GM18951 (cell line): ENCODE data around the gene PCYT1B.
"Not testable (repeated sequence)": the region's sequence is repeated elsewhere in the genome, so short reads cannot be mapped to it uniquely, and the experiment has no call there.

Source experiments
- POLR2A ChIP-seq: IDR thresholded peaks from 4 replicates; pipeline ENCODE4 v1.6.1; 2011; ENCODE audit warnings: mild to moderate bottlenecking; ENCODE audit not compliant: insufficient read length, insufficient read depth; ENCODE audit errors: extremely low read depth
- in situ Hi-C: fragments of 300-500 bp; cut with MboI; formaldehyde crosslinking; loops from one replicate; pipeline ENCODE4 v1.12.0; 2022; ENCODE audit warnings: low sequenced_read_pairs, mixed read lengths, inconsistent platforms; ENCODE audit not compliant: unreplicated experiment

The PCYT1B gene

DNA sequence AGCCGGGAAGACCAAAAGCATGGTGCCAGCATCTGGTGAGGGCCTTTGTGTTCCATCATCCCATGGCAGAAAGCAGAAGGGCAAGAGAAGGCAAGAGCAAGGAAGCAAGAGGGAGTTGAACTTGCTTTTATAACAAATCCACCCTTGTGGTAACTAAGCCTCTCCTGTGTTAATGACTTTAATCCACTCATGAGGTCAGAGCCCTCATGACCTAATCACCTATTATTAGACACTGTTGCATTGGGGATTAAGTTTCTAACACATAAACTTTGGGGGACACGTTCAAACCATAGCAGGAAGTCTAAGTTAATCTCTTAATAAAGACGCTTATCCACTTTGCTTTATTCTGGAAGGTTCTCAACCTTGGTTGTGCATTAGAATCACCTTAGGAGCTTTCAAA, 12.5 kb upstream of the PCYT1B start:
- TF ChIP-seq POLR2A, result no peak
- in situ Hi-C loops, result no loop called here

GRCh38 chrX:24659106-24659505, 12.0 kb upstream of the PCYT1B start:
- no peak for TF ChIP-seq POLR2A
- in situ Hi-C loops, result no loop called here

DNA sequence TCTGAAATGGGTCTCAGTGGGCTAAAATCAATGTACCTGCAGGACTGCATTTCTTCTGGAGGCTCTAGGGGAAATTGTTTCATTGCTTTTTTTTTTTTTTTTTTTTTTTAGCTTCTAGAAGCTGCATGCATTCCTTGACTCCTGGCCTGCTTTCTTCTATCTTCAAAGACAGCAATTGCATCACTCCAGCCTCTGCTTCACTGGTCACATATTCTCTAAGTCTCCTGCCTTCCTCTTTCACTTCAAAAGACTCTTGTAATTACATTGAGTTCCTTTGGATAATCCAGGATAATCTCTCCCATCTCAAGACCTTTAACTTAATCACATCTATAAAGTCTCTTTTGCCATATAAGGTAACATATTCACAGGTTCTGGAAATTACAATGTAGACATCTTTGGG, 11.3 kb upstream of the PCYT1B start:
- no peak for TF ChIP-seq POLR2A
- in situ Hi-C loops, result no loop called here

- in situ Hi-C loops, result no loop called here
- no peak for TF ChIP-seq POLR2A
These were observed 10.7 kb upstream of the PCYT1B start for GRCh38 chrX:24657671-24658386.

DNA sequence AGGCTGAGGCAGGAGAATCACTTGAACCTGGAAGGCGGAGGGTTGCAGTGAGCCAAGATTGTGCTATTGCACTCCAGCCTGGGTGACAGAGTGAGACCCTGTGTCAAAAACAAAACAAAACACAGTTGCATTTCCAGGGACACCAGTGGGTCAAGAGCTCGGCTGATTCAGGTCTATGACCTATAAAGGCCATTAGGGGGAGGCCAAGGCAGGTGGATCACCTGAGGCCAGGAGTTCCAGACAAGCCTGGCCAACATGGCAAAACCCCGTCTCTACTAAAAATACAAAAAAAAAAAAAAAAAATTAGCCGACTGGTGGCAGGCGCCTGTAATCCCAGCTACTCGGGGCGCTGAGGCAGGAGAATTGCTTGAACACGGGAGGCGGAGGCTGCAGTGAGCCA, 8.5 kb upstream of the PCYT1B start:
- in situ Hi-C loops, result not testable (repeated sequence)

DNA sequence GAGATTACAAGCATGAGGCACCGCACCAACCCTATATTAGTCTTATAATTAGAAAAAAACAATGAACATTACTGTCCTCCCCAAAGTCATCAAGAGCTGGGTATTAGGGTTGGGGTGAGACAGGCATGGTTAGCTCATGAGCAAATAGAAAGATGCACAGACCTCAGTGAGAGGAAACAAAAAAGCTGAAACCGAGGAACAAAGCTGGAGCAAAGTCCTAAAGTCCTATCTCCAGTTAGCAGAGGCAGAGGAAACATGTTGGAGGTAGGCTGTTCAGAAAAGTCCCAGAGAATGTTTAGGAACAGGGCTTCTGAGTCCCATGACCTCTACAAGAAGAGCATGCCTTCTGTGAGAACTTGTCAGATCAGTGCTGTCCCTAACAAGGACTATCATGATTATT, 4.6 kb upstream of the PCYT1B start:
- in situ Hi-C loops, result no loop called here
- no peak for TF ChIP-seq POLR2A

DNA sequence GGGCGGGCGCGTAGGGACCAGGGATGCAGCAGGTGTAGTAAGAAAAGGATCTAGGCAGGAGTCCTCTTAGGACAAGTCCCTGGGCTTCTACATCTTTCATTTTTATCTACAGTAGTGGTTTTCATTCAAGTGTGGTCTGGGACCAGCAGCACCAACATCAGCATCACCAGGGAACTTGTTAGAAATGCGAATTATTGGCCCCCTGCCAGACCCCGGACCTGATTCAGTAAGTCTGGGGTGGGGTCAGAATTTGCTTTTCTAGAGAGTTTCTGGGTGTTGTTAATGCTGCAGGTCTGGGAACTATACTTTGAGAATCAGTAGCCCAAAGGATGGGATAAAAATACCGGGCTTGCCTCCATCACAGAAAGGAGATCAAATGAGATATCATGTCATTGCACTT, 1.3 kb upstream of the PCYT1B start:
- in situ Hi-C loops, result no loop called here

DNA sequence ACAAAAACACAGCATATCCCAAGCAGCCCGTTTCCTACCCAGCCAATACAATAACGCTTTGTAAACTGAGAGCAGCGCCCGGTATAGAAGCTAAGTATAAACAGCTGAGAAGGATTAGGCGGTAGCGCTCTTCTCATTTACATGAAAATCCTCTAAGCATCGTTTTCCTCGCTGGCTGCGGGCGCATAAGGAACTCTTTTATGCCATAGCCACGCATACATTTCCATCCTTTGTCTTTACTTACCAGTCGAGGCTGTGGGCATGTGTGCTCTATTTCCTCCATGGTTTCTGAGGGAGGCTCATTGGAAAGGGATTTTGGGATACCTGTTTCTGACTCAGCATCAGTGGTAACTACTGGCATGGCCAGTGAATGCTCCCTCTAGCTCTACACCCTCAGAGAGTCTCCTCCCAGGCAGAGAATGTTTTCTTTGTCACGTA, 383 bp downstream of the PCYT1B start:
- in situ Hi-C loops, result no loop called here
- no peak for TF ChIP-seq POLR2A

More for the DNA sequence above, 1.3 kb upstream of the PCYT1B start:
- TF ChIP-seq POLR2A, result no peak

DNA sequence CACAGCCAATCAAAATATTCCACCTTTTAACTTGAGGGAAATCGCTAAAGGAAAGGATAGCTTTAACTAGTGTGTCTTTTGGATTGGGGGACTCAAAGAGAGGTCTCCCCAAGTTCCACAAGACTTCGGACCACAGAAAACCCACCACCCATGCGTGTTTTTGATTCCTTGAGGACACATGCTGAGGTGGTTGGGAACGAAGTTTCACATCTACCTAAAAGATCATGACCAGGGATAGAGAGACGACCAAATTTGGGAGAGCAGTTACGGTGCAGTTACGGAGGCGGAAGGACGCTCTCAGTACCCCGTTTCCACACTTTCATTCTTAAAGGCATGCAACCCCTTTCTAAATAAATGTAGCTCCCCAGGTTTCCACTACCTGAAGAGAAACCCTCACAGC, 1.1 kb downstream of the PCYT1B start:
- in situ Hi-C loops, result no loop called here
- no peak for TF ChIP-seq POLR2A

GRCh38 chrX:24643116-24643515, 4.0 kb downstream of the PCYT1B start:
- in situ Hi-C loops, result no loop called here
- no peak for TF ChIP-seq POLR2A

- in situ Hi-C loops, result no loop called here
- TF ChIP-seq POLR2A, result no peak
These were observed 17.4 kb downstream of the PCYT1B start for GRCh38 chrX:24629701-24630100.

GRCh38 chrX:24619647-24620046, 27.5 kb downstream of the PCYT1B start:
- in situ Hi-C loops, result no loop called here
- no peak for TF ChIP-seq POLR2A

GRCh38 chrX:24610516-24610915, 36.6 kb downstream of the PCYT1B start:
- in situ Hi-C loops, result no loop called here
- no peak for TF ChIP-seq POLR2A

DNA sequence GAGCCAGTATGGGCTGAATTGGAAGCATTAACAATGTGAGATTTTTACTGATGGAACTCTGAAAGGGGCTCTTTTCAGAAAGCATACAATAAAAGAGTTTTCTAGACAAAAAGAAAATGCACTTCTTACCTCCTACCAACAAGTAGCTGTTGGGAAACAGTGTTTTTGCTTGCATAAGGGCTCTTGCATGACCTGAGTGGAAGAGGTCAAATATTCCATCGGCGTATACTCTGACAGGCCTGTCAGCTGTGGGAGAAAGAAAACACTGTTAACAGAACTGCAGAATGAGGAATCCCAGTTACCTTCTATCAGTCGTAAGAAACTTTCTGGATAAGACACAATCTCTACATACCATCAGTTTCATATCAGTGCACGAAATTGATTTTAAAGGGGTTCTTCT, 39.5 kb downstream of the PCYT1B start:
- TF ChIP-seq POLR2A, result no peak
- in situ Hi-C loops, result no loop called here

- in situ Hi-C loops, result not testable (repeated sequence)
These were observed 41.2 kb downstream of the PCYT1B start for GRCh38 chrX:24605941-24606340.
